Measurements from ENCODE around the gene IRX6. TPM values are rescaled to one million over a fixed set of nuclear protein-coding genes. Genes with fewer than 3 reads are reported as not detected.

IRX6 gene
- polyA plus RNA-seq, 1 experiment = not detected

DNA sequence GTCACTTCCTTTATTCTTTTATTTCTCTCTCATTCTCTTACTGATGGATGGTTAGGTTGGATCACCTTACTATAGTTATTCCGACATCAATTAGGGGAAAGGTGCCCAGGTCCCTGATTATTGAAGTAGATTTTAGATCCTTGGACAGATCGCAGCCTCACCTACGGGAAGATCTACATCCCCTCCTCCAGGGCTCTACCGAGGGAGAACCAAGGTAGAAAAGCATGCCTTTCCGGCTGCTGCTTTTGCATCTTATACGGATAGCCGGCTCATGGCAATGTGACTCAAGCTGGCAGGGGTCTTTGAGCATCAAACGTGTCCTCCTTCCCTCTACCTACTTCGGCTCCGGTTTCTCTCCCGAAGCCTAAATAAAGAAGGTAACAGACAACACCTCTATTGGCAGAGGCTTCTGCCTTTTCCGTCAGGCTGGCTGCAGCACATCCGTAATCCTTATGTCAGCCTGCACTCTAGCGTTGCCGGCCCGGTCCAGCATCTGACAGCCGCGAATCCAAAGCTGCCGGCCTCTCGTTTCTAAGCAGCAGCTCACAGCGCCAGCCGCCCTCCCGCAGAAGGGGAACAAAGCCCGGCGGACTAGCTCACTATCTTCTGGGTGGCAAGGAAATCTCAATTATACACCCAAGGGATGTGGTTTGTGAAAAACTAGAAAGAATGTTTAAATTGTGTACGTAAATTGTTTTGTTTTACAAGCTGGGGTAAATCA lies 46.9 kb downstream of the IRX6 start:
- ChIA-PET CTCF (interaction anchor here (0.6 to 2.6 kb wide), 10 partner anchors 9 to 1821 kb away, joined by 3 to 7 read pairs (median 6); no protein-coding TSS in a partner anchor), POLR2A (interaction anchor here (0.7 kb wide), 1 partner anchor 1157 kb away, joined by 13 read pairs; no protein-coding TSS in a partner anchor)
- Histone ChIP-seq H3K36me3 (ENCODE audit: control insufficient read depth, insufficient read depth, low read length) (no peaks in the 10 kb centered on the region), H3K4me3 (ENCODE audit: low read depth, low read length) (no peak overlapping the region), H3K27me3 (ENCODE audit: control insufficient read depth, insufficient read depth, low read length) (peaks cover 8% of the 10 kb centered on the region)
- DNase-seq (ENCODE audit: low read depth) = no peak
- peak; percentile 57 for TF ChIP-seq CTCF (IDR thresholded peaks at IDR 0.05; ENCODE audit: insufficient read depth, low read depth, low read length)

- no peak for DNase-seq (ENCODE audit: low read depth)
- no peak overlapping the region for H3K4me3 ChIP-seq (ENCODE audit: low read depth, low read length)
- H3K27me3 ChIP-seq (ENCODE audit: control insufficient read depth, insufficient read depth, low read length) = peaks cover 8% of the 10 kb centered on the region
- no peaks in the 10 kb centered on the region for H3K36me3 ChIP-seq (ENCODE audit: control insufficient read depth, insufficient read depth, low read length)
- TF ChIP-seq CTCF (IDR thresholded peaks at IDR 0.05; ENCODE audit: insufficient read depth, low read depth, low read length) = no peak
- ChIA-PET CTCF (interaction anchor here (2.6 kb wide), 1 partner anchor 12 kb away, joined by 7 read pairs; no protein-coding TSS in a partner anchor), POLR2A (no interaction called here)
Observed at GRCh38 chr16:55372792-55373488, 48.9 kb downstream of the IRX6 start.

- Histone ChIP-seq H3K27me3 (ENCODE audit: control insufficient read depth, insufficient read depth, low read length) (peaks cover 8% of the 10 kb centered on the region), H3K4me3 (ENCODE audit: low read depth, low read length) (no peak overlapping the region), H3K36me3 (ENCODE audit: control insufficient read depth, insufficient read depth, low read length) (no peaks in the 10 kb centered on the region)
- no peak for DNase-seq (ENCODE audit: low read depth)
- ChIA-PET POLR2A (no interaction called here), CTCF (interaction anchor here (2.6 kb wide), 1 partner anchor 11 kb away, joined by 7 read pairs; no protein-coding TSS in a partner anchor)
- TF ChIP-seq CTCF (IDR thresholded peaks at IDR 0.05; ENCODE audit: insufficient read depth, low read depth, low read length) = no peak
Observed at GRCh38 chr16:55373489-55373832, 49.5 kb downstream of the IRX6 start.

DNA sequence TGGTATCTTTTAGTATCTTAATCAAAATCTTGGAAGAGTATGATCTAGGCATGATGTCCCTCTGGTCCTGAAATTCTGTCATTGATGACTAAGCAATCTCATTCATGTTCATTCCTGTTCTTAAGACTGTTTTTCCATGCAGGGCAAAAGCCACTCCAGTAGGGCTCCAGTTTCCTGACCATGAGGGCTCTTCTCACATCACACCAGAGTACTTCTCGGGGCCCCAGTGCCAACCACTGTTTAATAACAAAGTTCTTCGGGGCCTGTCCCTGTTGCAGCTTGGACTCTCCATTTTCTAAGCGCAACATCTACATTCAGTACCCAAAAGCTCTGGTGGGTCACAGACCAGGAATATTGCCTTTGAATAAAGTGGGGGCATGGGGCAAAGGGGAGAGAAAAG lies 52.0 kb downstream of the IRX6 start:
- Histone ChIP-seq H3K36me3 (ENCODE audit: control insufficient read depth, insufficient read depth, low read length) (no peaks in the 10 kb centered on the region), H3K27me3 (ENCODE audit: control insufficient read depth, insufficient read depth, low read length) (peaks cover 1% of the 10 kb centered on the region; the same call in 1 of the 2 replicates), H3K4me3 (ENCODE audit: low read depth, low read length) (no peak overlapping the region)
- ChIA-PET CTCF (no interaction called here), POLR2A (no interaction called here)
- no peak for TF ChIP-seq CTCF (IDR thresholded peaks at IDR 0.05; ENCODE audit: insufficient read depth, low read depth, low read length)
- no peak for DNase-seq (ENCODE audit: low read depth)

DNA sequence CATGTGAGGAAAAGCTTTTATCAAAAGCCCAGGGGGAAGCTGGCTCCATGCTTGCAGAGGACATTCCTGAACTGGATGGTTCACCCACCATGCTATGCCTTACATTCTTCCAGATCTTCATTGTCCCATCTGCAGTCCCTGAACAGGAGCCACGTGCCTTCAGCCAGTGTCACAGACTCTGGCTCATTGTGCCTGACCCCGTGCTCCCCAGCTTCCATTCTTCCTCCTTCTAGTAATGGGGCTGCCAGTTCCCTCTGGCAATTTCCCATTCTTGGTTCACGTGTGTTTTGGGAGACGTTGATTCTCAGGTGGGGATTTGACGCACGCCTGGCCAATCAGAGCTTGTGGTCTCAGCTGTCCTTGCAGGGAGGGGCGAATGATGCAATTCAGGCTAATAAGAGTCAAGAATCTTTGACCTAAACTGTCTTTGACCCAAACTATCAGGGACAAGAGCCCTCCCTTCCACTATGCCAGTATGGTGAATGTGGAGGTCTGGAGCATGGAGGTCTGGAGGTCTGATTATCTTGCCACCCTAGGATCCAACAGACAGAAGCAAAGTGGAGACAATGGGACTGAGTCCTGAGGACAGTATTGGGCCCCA lies 52.7 kb downstream of the IRX6 start:
- no peak for TF ChIP-seq CTCF (IDR thresholded peaks at IDR 0.05; ENCODE audit: insufficient read depth, low read depth, low read length)
- Histone ChIP-seq H3K36me3 (ENCODE audit: control insufficient read depth, insufficient read depth, low read length) (no peaks in the 10 kb centered on the region), H3K4me3 (ENCODE audit: low read depth, low read length) (no peak overlapping the region), H3K27me3 (ENCODE audit: control insufficient read depth, insufficient read depth, low read length) (no peaks in the 10 kb centered on the region)
- POLR2A ChIA-PET = no interaction called here
- DNase-seq (ENCODE audit: low read depth) = no peak
- CTCF ChIA-PET = no interaction called here

Data from BJ (cell line).